Prostate gland (tissue), 2 donors: ENCODE results near the gene ADAMTSL1.

Experiments used
- CTCF ChIP-seq, 4 experiments: fragments of 200-600 bp in 2 of 4; fragments of 450-650 bp in 2 of 4; sonication (generic) in 2 of 4; IDR thresholded peaks; 1 replicate in 3 of 4; 2 replicates in 1 of 4; pipeline ENCODE4 v1.5.1; 2016 to 2019; ENCODE audit warnings: antibody characterized with exemption in 4 of 4, mild to moderate bottlenecking in 2 of 4, moderate library complexity in 2 of 4
- POLR2AphosphoS5 ChIP-seq: sonication (generic); formaldehyde crosslinking; IDR thresholded peaks from one replicate; pipeline ENCODE4 v1.6.1; 2017; ENCODE audit warnings: antibody characterized with exemption

DNA sequence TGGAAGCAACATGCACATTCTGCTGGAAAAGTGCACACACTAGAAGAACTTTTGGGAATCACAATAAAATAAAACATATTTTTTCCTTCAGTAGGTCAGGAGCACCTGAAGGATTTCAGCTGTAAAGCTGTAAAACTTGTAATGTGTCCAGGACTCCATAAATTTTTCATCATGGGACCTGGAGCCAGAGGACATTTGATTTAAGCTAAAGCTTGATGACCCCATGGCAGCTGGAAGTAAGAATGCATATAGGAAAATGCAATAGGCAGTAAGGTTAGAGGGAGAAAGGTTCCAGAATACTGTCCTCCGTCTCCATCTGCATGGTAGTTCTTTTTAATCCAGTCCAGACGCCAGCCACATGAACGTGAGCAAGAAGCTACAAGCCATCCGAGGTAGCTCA, 166.0 kb downstream of the ADAMTSL1 start:
- TF ChIP-seq CTCF (IDR thresholded peaks at IDR 0.05), result no peak
- no peak for TF ChIP-seq POLR2AphosphoS5
